Neural progenitor cell (in vitro differentiated cells): ENCODE results near the gene R3HCC1L.
"Not testable (repeated sequence)": the region's sequence is repeated elsewhere in the genome, so short reads cannot be mapped to it uniquely, and the experiment has no call there.

ENCODE experiments used
- EZH2 ChIP-seq: fragments of 200-600 bp; sonication (generic); IDR thresholded peaks from 2 replicates; pipeline ENCODE4 v1.6.1; 2017; ENCODE audit warnings: antibody characterized with exemption, mild to moderate bottlenecking, moderate library complexity
- EZH2phosphoT487 ChIP-seq: fragments of 200-600 bp; sonication (generic); IDR thresholded peaks from 2 replicates; pipeline ENCODE4 v1.6.1; 2017; ENCODE audit warnings: antibody characterized with exemption
- TF ChIP-seq, protein P1 (sequence below): fragments of 200-600 bp; sonication (generic); IDR thresholded peaks from 2 replicates; pipeline ENCODE4 v1.5.1; 2017; ENCODE audit warnings: antibody characterized with exemption, mild to moderate bottlenecking

- TF ChIP-seq, protein P1, sequence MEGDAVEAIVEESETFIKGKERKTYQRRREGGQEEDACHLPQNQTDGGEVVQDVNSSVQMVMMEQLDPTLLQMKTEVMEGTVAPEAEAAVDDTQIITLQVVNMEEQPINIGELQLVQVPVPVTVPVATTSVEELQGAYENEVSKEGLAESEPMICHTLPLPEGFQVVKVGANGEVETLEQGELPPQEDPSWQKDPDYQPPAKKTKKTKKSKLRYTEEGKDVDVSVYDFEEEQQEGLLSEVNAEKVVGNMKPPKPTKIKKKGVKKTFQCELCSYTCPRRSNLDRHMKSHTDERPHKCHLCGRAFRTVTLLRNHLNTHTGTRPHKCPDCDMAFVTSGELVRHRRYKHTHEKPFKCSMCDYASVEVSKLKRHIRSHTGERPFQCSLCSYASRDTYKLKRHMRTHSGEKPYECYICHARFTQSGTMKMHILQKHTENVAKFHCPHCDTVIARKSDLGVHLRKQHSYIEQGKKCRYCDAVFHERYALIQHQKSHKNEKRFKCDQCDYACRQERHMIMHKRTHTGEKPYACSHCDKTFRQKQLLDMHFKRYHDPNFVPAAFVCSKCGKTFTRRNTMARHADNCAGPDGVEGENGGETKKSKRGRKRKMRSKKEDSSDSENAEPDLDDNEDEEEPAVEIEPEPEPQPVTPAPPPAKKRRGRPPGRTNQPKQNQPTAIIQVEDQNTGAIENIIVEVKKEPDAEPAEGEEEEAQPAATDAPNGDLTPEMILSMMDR: not testable (repeated sequence)
- not testable (repeated sequence) for TF ChIP-seq EZH2, EZH2phosphoT487
Measured at GRCh38 chr10:98133075-98133752, 1.2 kb upstream of the R3HCC1L start.
